ENCODE measurements around the gene ST3GAL5.

ST3GAL5 gene

GRCh38 chr2:85790032-85790431, 98.8 kb downstream of the ST3GAL5 start:
- no peak for DNase-seq (ENCODE audit: low read depth, low spot score)

DNA sequence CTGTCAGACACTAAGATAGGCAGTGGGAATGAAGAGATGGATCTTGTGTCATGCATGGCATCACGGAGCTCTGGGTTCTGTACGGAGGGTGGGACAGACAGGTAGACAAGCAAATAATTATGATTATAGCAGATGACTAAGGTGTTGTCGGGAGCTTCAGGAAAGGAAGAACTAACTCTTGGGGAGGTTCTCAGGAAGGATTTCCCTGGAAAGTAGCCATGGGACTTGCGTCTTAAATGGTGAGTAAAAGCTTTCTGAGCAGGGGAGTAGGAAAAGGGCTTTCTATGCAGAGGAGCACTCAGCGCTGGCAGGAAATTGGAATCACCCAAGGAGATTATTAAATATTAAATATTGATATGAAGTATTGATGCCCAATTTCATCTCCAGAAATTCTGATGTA, 99.5 kb downstream of the ST3GAL5 start:
- DNase-seq (ENCODE audit: low read depth, low spot score) = no peak

DNA sequence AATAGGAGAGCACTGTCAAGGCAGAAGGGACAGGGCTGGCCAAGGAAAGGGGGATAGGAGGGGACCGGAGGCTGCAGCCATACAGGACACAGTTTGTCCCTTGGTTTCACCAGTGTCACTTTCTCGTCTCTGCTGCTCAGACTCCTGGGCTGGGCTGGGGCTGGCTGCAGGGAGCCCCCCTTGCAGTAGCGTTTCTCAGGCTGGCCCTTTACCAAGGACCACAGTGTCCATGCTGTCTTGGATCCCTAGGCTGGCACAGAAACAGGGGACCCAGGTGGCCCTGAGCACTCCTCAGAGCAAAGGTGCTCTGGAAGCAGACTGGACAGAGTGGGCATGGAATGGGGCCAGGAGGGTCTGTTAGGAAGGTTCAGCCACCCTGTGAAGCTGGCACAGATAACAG, 100.2 kb downstream of the ST3GAL5 start:
- DNase-seq (ENCODE audit: low read depth, low spot score) = no peak

GRCh38 chr2:85787981-85788340, 100.8 kb downstream of the ST3GAL5 start:
- no peak for DNase-seq (ENCODE audit: low read depth, low spot score)

GRCh38 chr2:85787282-85787980, 101.4 kb downstream of the ST3GAL5 start:
- DNase-seq (ENCODE audit: low read depth, low spot score) = no peak

Measured in activated naive CD8-positive, alpha-beta T cell treated with anti-CD3 and anti-CD28 coated beads, Interleukin-2, amount 50 U/mL, for 16 hours (primary cell).